Measurements from ENCODE around the gene LMF1. TPM values are rescaled to one million over a fixed set of nuclear protein-coding genes. Genes with fewer than 3 reads are reported as not detected.

The LMF1 gene
- total RNA-seq, 2 experiments from 2014 or later = 17.0 to 31.4 TPM

DNA sequence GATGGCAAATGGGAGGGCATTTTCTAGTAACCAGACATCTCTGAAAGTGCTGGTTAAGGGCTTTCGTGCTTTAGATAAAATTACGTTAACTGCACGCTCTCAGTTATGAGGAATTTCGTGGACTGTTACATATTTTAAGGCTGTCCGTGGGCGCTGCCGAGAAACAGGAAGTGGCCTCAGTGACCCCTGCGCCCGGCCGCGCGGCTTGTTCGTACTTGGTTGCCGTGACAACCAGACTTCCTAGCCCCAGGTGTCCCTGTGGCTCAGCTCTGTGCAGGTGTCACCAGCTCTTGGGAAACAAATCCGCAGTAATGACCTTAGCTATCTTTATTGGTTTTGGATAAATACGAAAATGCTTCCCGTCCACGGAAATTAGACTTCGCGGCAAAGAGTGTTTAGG, 52.7 kb downstream of the LMF1 start:
- Histone ChIP-seq H4K20me1 (ENCODE audit: insufficient read depth, low read length) (no peaks in the 10 kb centered on the region), H3K9me2 (ENCODE audit: insufficient read depth, low read length) (no peaks in the 10 kb centered on the region), H3K79me2 (ENCODE audit: insufficient read depth, low read depth, low read length) (no peaks in the 10 kb centered on the region), H3K4me1 (ENCODE audit: insufficient read depth, low read length, poor library complexity, severe bottlenecking) (no peaks in the 10 kb centered on the region), H2AFZ (ENCODE audit: low read length) (no peak overlapping the region), H3K4me3 (ENCODE audit: low read depth, low read length, poor library complexity, severe bottlenecking) (no peak overlapping the region), H3K27ac (ENCODE audit: low read depth, low read length, poor library complexity, severe bottlenecking) (no peak overlapping the region), H3K9me3 (ENCODE audit: low read length) (no peaks in the 10 kb centered on the region), H3K4me2 (ENCODE audit: low read length) (no peak overlapping the region), H3K36me3 (ENCODE audit: insufficient read depth, low read length) (no peaks in the 10 kb centered on the region; the same call in 1 of the 2 replicates)
- no peak for TF ChIP-seq EZH2phosphoT487 (IDR thresholded peaks at IDR 0.05; ENCODE audit: borderline replicate concordance, low read depth, low read length)
- TF ChIP-seq, protein P1, sequence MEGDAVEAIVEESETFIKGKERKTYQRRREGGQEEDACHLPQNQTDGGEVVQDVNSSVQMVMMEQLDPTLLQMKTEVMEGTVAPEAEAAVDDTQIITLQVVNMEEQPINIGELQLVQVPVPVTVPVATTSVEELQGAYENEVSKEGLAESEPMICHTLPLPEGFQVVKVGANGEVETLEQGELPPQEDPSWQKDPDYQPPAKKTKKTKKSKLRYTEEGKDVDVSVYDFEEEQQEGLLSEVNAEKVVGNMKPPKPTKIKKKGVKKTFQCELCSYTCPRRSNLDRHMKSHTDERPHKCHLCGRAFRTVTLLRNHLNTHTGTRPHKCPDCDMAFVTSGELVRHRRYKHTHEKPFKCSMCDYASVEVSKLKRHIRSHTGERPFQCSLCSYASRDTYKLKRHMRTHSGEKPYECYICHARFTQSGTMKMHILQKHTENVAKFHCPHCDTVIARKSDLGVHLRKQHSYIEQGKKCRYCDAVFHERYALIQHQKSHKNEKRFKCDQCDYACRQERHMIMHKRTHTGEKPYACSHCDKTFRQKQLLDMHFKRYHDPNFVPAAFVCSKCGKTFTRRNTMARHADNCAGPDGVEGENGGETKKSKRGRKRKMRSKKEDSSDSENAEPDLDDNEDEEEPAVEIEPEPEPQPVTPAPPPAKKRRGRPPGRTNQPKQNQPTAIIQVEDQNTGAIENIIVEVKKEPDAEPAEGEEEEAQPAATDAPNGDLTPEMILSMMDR (conservative IDR thresholded peaks at IDR 0.05; ENCODE audit: low read length) = no peak
- no TSS peak for BruUV-seq (replicated peaks)
- DNase-seq (ENCODE audit: low spot score) = no peak
- ChIA-PET CTCF (ENCODE audit: unreplicated experiment) (no interaction called here), POLR2A (no interaction called here)
- intact Hi-C loops (cut with micrococcal nuclease; ENCODE audit: unreplicated experiment) = no loop called here

DNA sequence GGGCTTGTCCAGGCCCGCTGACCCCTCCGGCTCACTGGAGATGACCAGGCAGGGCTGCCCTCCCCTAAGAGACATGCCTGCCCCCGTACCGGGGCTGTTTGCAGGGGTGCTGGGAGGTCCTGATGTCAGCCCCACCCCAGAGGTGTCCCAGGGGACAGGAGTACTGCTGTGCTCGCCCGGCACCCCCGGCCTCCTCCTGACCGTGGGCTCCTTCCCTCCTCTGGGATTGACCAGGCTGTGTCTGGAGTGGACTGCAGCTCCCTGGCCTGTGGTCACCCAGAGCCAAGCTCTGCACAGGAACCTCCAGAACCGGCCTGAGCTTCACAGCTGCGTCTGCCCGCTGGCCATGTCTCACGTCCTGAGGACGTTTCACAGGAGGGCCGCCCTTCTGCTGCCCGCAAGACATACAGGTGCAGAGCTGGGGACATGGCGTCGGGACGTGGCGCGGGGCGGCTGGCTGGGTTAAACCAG, 53.2 kb downstream of the LMF1 start:
- DNase-seq (ENCODE audit: low spot score) = no peak
- intact Hi-C loops (cut with micrococcal nuclease; ENCODE audit: unreplicated experiment) = no loop called here
- no peaks in the 10 kb centered on the region for H3K9me2 ChIP-seq (ENCODE audit: insufficient read depth, low read length)
- H3K4me2 ChIP-seq (ENCODE audit: low read length) = no peak overlapping the region
- no peak overlapping the region for H3K4me3 ChIP-seq (ENCODE audit: low read depth, low read length, poor library complexity, severe bottlenecking)
- BruUV-seq (replicated peaks) = no TSS peak
- H3K4me1 ChIP-seq (ENCODE audit: insufficient read depth, low read length, poor library complexity, severe bottlenecking) = no peaks in the 10 kb centered on the region
- TF ChIP-seq EZH2phosphoT487 (IDR thresholded peaks at IDR 0.05; ENCODE audit: borderline replicate concordance, low read depth, low read length) = no peak
- TF ChIP-seq, protein P1 (conservative IDR thresholded peaks at IDR 0.05; ENCODE audit: low read length) = no peak
- ChIA-PET POLR2A (no interaction called here), CTCF (ENCODE audit: unreplicated experiment) (no interaction called here)
- no peaks in the 10 kb centered on the region for H3K9me3 ChIP-seq (ENCODE audit: low read length)
- H4K20me1 ChIP-seq (ENCODE audit: insufficient read depth, low read length) = no peaks in the 10 kb centered on the region
- H3K27ac ChIP-seq (ENCODE audit: low read depth, low read length, poor library complexity, severe bottlenecking) = no peak overlapping the region
- no peaks in the 10 kb centered on the region for H3K36me3 ChIP-seq (ENCODE audit: insufficient read depth, low read length)
- no peaks in the 10 kb centered on the region for H3K79me2 ChIP-seq (ENCODE audit: insufficient read depth, low read depth, low read length)
- H2AFZ ChIP-seq (ENCODE audit: low read length) = no peak overlapping the region

DNA sequence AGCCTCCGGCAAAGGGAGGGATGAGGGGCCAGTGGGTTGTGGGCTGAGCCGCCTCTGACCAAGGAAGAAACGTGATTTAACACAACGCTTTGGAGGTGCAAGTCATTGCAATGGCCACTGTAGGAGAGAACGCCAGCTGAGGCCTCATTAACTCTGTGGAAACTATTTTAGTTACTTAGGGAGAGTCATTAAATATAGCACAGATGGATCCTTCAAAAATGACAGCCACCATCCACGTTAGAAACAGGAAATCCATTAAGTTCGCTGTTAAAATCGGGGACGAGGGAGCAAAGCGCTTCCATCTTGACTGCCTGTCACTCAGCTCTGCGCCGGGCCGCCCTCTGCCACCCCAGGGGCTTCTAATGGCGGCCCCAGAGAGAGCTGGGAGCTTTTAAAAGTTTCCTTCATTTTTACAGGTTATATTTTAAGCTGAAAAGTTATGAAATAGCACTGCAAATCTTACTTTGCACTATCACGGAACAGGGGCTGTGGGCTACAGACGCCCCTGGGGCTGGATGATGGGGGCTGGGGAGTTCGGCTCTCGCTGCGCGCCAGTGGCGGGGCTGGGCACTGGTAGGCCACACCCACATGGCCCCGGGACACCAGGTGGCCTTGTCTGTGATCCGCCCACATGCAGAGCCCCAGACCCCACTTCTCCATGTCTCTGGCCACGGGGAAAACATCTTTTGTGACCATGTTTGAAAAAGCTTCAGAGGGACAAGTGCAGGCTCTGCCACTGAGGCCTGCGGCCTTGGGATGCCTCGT, 54.6 kb downstream of the LMF1 start:
- no peak for DNase-seq (ENCODE audit: low spot score)
- Histone ChIP-seq H3K4me2 (ENCODE audit: low read length) (no peak overlapping the region), H3K36me3 (ENCODE audit: insufficient read depth, low read length) (no peaks in the 10 kb centered on the region), H3K79me2 (ENCODE audit: insufficient read depth, low read depth, low read length) (no peaks in the 10 kb centered on the region), H3K9me3 (ENCODE audit: low read length) (no peaks in the 10 kb centered on the region), H4K20me1 (ENCODE audit: insufficient read depth, low read length) (no peaks in the 10 kb centered on the region), H3K4me1 (ENCODE audit: insufficient read depth, low read length, poor library complexity, severe bottlenecking) (no peaks in the 10 kb centered on the region), H3K27ac (ENCODE audit: low read depth, low read length, poor library complexity, severe bottlenecking) (no peak overlapping the region), H2AFZ (ENCODE audit: low read length) (no peak overlapping the region), H3K4me3 (ENCODE audit: low read depth, low read length, poor library complexity, severe bottlenecking) (no peak overlapping the region), H3K9me2 (ENCODE audit: insufficient read depth, low read length) (no peaks in the 10 kb centered on the region)
- intact Hi-C loops (cut with micrococcal nuclease; ENCODE audit: unreplicated experiment) = no loop called here
- no TSS peak for BruUV-seq (replicated peaks)
- CTCF ChIA-PET (ENCODE audit: unreplicated experiment) = no interaction called here
- POLR2A ChIA-PET = no interaction called here
- TF ChIP-seq, protein P1 (conservative IDR thresholded peaks at IDR 0.05; ENCODE audit: low read length) = no peak
- no peak for TF ChIP-seq EZH2phosphoT487 (IDR thresholded peaks at IDR 0.05; ENCODE audit: borderline replicate concordance, low read depth, low read length)

All from OCI-LY7 (cell line).